Thyroid gland (tissue), 4 donors: ENCODE data around the gene PRSS27. TPM values are rescaled to one million over a fixed set of nuclear protein-coding genes. Genes with fewer than 3 reads are reported as not detected.

Experiments
- DNase-seq, 2 donors: peaks; one replicate each; pipeline ENCODE4 v3.0.0-alpha.2; 2019
- H3K27ac ChIP-seq, 3 donors: fragments of 200-600 bp; sonication (generic); 1 replicate in 2 of 3; 2 replicates in 1 of 3; pipeline ENCODE4 v1.5.1; 2016 to 2019; ENCODE audit warnings: mild to moderate bottlenecking in 1 of 3, moderate library complexity in 1 of 3
- H3K27me3 ChIP-seq: fragments of 200-600 bp; sonication (generic); one replicate; pipeline ENCODE4 v1.5.1; 2019
- H3K36me3 ChIP-seq, 2 donors: fragments of 200-600 bp; sonication (generic); one replicate each; pipeline ENCODE4 v1.5.1; 2016 to 2019
- H3K4me1 ChIP-seq, 2 donors: fragments of 200-600 bp; sonication (generic); one replicate each; pipeline ENCODE4 v1.5.1; 2017 to 2019
- H3K4me3 ChIP-seq, 3 donors: fragments of 200-600 bp; sonication (generic); replicated peaks in 1 of 3; 1 replicate in 2 of 3; 2 replicates in 1 of 3; pipeline ENCODE4 v1.5.1; 2016; ENCODE audit warnings: mild to moderate bottlenecking in 1 of 3
- H3K9me3 ChIP-seq: fragments of 200-600 bp; sonication (generic); one replicate; pipeline ENCODE4 v1.5.1; 2017
- POLR2A ChIP-seq, 2 donors: fragments of 450-650 bp; IDR thresholded peaks; one replicate each; pipeline ENCODE4 v1.6.1; 2017; ENCODE audit warnings: antibody characterized with exemption in 2 of 2, mild to moderate bottlenecking in 2 of 2, moderate library complexity in 1 of 2
- WGBS, 2 donors: methylation state at CpG; one replicate each; pipeline ENCODE4 v1.1.5; 2017; 5-methylcytosine and 5-hydroxymethylcytosine counted together
- intact Hi-C: fragments of 100-400 bp; cut with DNase I; formaldehyde crosslinking; loops from one replicate; pipeline ENCODE4 v1.15.1; 2023
- total RNA-seq, 4 donors: library from RNA; depleted of rRNA; stranded (reverse); fragments of >200 nt; gene quantifications; one replicate each; pipeline ENCODE4 v1.2.3, GENCODE V29; 2016
- TF ChIP-seq, protein P1 (sequence below), 6 experiments: fragments of 200-600 bp in 3 of 6; fragments of 450-650 bp in 3 of 6; sonication (generic) in 3 of 6; IDR thresholded peaks; one replicate each; pipeline ENCODE4 v1.5.1; 2016 to 2019; ENCODE audit warnings: antibody characterized with exemption in 6 of 6, mild to moderate bottlenecking in 2 of 6, inconsistent platforms in 1 of 6, moderate library complexity in 1 of 6

The PRSS27 gene
- total RNA-seq, 4 donors from 2014 or later = 1.1 to 1.5 (median 1.1) TPM; not detected in 1

DNA sequence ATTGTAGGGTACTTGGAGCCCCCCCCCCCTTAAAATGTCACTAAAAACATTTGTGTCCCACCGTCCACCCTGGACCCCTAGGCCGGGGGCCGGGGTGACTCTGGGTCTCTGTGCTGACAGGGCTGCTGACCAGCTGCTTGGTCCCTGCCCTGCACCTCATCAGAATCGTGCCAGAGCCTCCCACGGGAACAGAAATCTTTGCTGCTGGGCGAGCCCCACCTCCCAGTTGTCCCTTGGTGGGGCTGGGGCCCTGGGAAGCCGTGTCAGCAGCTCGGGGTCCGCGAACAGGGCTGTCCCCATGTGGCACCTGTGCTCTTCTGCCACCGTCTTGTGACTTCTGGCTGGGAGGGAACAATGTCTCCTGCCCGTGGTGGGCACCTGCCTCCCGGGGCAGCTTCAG, 19.2 kb downstream of the PRSS27 start:
- Histone ChIP-seq H3K4me1 (peaks cover 9 to 22% of the 10 kb centered on the region in 2 donors), H3K4me3 (no peak overlapping the region), H3K36me3 (peaks cover 41 to 53% of the 10 kb centered on the region in 2 donors), H3K27me3 (no peaks in the 10 kb centered on the region), H3K27ac (no peak overlapping the region), H3K9me3 (no peaks in the 10 kb centered on the region)
- intact Hi-C loops = no loop called here
- no peak for DNase-seq
- TF ChIP-seq, protein P1, sequence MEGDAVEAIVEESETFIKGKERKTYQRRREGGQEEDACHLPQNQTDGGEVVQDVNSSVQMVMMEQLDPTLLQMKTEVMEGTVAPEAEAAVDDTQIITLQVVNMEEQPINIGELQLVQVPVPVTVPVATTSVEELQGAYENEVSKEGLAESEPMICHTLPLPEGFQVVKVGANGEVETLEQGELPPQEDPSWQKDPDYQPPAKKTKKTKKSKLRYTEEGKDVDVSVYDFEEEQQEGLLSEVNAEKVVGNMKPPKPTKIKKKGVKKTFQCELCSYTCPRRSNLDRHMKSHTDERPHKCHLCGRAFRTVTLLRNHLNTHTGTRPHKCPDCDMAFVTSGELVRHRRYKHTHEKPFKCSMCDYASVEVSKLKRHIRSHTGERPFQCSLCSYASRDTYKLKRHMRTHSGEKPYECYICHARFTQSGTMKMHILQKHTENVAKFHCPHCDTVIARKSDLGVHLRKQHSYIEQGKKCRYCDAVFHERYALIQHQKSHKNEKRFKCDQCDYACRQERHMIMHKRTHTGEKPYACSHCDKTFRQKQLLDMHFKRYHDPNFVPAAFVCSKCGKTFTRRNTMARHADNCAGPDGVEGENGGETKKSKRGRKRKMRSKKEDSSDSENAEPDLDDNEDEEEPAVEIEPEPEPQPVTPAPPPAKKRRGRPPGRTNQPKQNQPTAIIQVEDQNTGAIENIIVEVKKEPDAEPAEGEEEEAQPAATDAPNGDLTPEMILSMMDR (IDR thresholded peaks at IDR 0.05) = no peak
- TF ChIP-seq POLR2A (IDR thresholded peaks at IDR 0.05) = no peak
- 71 to 84% methylated on average over 5 to 7 of the region's 13 CpGs for WGBS, 2 donors

DNA sequence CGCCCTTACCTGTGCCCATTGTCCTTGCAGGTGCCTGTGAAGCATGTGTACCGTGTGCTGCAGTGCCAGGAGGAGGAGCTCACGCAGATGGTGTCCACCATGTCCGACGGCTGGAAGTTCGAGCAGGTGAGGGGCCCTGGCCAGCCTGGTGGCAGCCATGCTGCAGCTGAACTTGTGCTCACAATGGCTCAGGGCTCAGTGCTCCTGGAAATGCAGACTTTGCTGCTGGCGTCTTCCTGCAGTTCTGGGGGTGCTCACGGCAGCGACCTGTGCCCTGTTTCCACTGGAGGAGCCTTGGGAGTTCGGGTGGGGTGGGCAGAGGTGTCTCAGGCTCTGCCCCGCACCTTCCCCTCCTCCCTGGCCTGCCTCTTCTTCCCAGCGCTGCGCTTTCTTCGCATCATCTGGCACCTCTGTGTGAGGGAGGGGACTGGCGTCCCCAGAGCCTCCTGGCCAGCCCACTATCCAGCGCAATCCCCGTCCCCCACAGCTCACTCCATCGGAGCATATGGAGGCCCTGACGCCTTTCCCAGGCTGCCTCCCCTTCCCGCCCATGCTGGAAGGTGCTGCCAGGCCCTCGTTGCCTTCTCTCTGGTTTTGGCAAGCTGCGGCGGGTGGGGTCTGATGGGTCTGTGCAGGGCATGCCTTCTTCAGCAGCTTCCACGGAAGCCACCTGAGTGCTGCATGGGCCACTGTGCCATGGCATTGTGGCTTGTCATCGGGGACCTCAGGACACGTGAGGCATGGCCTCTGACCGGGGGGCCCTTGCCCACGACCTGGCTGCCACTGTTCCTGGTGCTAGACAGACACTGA, 20.0 kb downstream of the PRSS27 start:
- H3K27me3 ChIP-seq = no peaks in the 10 kb centered on the region
- no peaks in the 10 kb centered on the region for H3K9me3 ChIP-seq
- H3K27ac ChIP-seq = no peak overlapping the region
- DNase-seq = no peak
- 89 to 92% methylated on average over 20 to 23 of the region's 28 CpGs for WGBS, 2 donors
- H3K4me3 ChIP-seq = no peak overlapping the region
- peaks cover 9 to 22% of the 10 kb centered on the region in 2 donors for H3K4me1 ChIP-seq
- TF ChIP-seq, protein P1 (IDR thresholded peaks at IDR 0.05) = no peak
- no peak for TF ChIP-seq POLR2A (IDR thresholded peaks at IDR 0.05)
- H3K36me3 ChIP-seq = peaks cover 41 to 53% of the 10 kb centered on the region in 2 donors
- intact Hi-C loops = no loop called here

DNA sequence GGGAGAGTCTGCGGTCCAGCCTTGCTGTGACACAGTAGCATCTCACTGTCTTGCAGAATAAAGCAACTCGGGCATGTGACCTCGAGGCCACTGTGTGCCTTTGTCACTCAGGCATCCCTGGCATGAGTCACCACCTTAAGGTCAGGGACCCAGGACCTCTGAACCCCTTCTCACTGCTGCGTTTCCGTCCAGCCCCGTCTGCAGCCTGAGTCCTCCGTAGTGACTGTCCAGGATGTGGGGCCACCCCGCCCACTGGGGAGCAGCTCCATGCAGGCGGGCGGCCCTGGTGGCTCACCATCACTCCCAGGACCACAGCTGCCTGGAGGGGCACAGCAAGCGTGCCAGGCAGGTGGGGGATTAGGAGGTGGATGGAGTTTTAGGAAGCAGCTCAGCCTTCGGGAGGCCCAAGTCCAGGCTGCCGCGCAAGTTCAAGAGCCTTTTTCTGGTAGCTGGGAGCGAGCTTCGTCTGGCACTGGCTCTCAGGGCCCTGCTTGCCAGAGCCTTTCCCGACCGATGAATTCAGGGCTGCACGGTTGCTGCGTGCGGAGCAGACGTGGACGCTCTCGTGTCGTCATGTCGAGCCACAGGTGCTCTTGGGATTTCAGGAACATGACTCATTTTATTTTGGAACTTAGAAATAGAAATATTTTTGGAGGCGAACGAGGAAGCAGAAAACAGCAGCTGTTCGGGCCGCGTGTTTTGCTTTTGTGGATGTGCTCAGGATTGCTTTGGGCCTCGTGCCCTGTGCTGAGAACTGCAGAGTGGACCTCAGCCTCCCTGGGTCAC, 20.9 kb downstream of the PRSS27 start:
- 88 to 92% methylated on average over 18 to 32 of the region's 32 CpGs for WGBS, 2 donors
- Histone ChIP-seq H3K36me3 (peaks cover 41 to 53% of the 10 kb centered on the region in 2 donors), H3K27ac (no peak overlapping the region), H3K4me1 (peaks cover 7 to 13% of the 10 kb centered on the region in 2 donors), H3K9me3 (no peaks in the 10 kb centered on the region), H3K27me3 (no peaks in the 10 kb centered on the region), H3K4me3 (no peak overlapping the region)
- no peak for DNase-seq
- intact Hi-C loops = no loop called here
- no peak for TF ChIP-seq POLR2A (IDR thresholded peaks at IDR 0.05)
- TF ChIP-seq, protein P1 (IDR thresholded peaks at IDR 0.05) = no peak

DNA sequence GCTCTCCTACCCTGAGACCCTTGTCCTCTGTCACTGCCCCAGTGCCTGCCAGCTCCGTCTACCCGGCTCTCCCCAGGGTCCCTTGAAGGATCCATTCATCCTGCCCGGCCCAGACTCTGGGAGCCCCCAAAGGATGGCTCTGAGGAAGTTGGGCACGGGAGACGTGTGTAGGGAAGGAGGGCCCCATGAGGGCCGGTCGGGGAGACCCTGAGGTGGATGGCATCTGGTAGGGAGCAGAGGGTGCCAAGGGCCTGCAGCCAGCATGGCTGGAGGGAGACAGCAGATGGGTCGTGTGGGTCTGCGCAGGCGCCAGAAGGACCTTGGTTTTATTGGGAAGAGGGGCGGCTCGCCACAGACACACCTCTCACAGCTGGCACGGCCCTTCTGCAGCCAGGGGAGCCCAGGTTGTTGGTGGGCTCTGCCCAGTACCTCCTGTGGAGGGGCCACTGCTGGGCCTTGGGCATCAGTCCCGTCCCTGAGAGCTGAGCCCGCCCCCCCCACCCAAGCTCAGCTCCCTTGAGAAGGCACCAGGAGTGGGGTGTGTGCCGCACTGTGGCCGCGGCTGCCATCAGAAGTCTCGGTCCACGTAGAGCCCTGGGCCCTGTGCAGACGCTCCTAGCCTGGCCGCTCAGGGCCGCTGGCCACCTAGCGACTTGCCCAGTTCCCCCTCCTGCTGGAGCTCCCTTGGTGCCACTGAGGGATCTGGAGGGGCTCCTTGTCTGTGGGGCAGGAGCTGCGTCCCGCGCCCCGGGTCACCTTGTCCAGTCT, 21.7 kb downstream of the PRSS27 start:
- intact Hi-C loops = no loop called here
- Histone ChIP-seq H3K4me1 (peaks cover 3 to 9% of the 10 kb centered on the region in 2 donors), H3K27me3 (no peaks in the 10 kb centered on the region), H3K27ac (no peak overlapping the region), H3K36me3 (peaks cover 41 to 53% of the 10 kb centered on the region in 2 donors), H3K4me3 (no peak overlapping the region), H3K9me3 (no peaks in the 10 kb centered on the region)
- TF ChIP-seq, protein P1 (IDR thresholded peaks at IDR 0.05) = no peak
- no peak for TF ChIP-seq POLR2A (IDR thresholded peaks at IDR 0.05)
- no peak for DNase-seq
- WGBS, 2 donors = 87 to 94% methylated on average over 13 to 15 of the region's 28 CpGs
